ENCODE results near the gene AP1AR.

AP1AR gene

DNA sequence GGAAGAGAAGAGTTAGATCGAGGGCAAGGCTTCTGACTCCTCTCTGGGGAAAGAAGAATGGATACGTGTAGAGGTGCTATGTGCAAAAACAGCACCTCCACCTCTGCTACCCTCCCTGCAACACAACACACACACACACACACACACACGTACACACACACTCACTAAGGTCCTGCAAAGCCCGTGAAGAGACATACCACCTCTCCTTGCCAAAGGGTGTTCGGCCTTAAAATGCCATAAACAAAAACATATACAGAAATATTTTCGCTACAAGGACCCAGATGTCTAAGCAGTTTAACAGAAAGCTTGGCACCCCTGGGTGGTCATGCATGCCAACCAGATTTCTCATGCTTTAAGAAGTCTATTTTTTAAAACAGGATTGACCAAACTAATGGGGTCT is 52.6 kb downstream of the AP1AR start:
- no peak overlapping the region for H3K14ac ChIP-seq (ENCODE audit: low read length in 2 of 2)
- H2BK5ac ChIP-seq (ENCODE audit: low read depth, low read length, poor library complexity, severe bottlenecking) = no peak overlapping the region
- no peaks in the 10 kb centered on the region for H3K36me3 ChIP-seq (ENCODE audit: control insufficient read depth in 1 of 2, insufficient read depth in 2 of 2, low read depth in 1 of 2, low read length in 2 of 2)
- 47% methylated on average over 5 of the region's 6 CpGs for WGBS
- H2BK120ac ChIP-seq (ENCODE audit: low read depth, low read length) = no peak overlapping the region
- H3K4me2 ChIP-seq (ENCODE audit: low read length, poor library complexity, severe bottlenecking) = peak overlapping the region; percentile 82
- H3K23ac ChIP-seq (ENCODE audit: low read length in 2 of 2) = no peak overlapping the region
- H4K91ac ChIP-seq (ENCODE audit: low read length) = no peak overlapping the region
- DNase-seq = peak; percentile 30
- no peaks in the 10 kb centered on the region for H3K9me3 ChIP-seq (ENCODE audit: control insufficient read depth, low read length)
- no peak overlapping the region for H2AK5ac ChIP-seq (ENCODE audit: low read length, severe bottlenecking)
- peaks cover 9% of the 10 kb centered on the region for H3K4me1 ChIP-seq (ENCODE audit: control insufficient read depth, insufficient read depth, low read depth, low read length)
- peaks cover 14% of the 10 kb centered on the region for H3K79me1 ChIP-seq (replicated peaks; ENCODE audit: low read length, poor library complexity, severe bottlenecking)
- H3K18ac ChIP-seq (ENCODE audit: low read depth in 1 of 2, low read length in 2 of 2) = peak overlapping the region in 1 of 2 experiments; percentile 48
- H3K27ac ChIP-seq (ENCODE audit: low read length, poor library complexity, severe bottlenecking) = peak overlapping the region; percentile 25
- peak overlapping the region in 1 of 2 experiments; percentile 91 for H3K4me3 ChIP-seq (ENCODE audit: insufficient read depth in 1 of 2, low read depth in 1 of 2, low read length in 2 of 2)
- no peak overlapping the region for H3K4ac ChIP-seq (ENCODE audit: low read depth in 1 of 2, low read length in 2 of 2)
- no peak overlapping the region for H2AFZ ChIP-seq (ENCODE audit: low read depth, low read length)
- H2BK12ac ChIP-seq (ENCODE audit: low read length in 2 of 2) = no peak overlapping the region
- H2BK15ac ChIP-seq (ENCODE audit: low read depth, poor library complexity, severe bottlenecking) = no peak overlapping the region
- no peak overlapping the region for H4K8ac ChIP-seq (ENCODE audit: low read length)
- H3K27me3 ChIP-seq (ENCODE audit: control insufficient read depth in 1 of 2, insufficient read depth in 1 of 2, low read length in 2 of 2) = no peaks in the 10 kb centered on the region
- peak overlapping the region; percentile 86 for H3K9ac ChIP-seq (ENCODE audit: low read length)

DNA sequence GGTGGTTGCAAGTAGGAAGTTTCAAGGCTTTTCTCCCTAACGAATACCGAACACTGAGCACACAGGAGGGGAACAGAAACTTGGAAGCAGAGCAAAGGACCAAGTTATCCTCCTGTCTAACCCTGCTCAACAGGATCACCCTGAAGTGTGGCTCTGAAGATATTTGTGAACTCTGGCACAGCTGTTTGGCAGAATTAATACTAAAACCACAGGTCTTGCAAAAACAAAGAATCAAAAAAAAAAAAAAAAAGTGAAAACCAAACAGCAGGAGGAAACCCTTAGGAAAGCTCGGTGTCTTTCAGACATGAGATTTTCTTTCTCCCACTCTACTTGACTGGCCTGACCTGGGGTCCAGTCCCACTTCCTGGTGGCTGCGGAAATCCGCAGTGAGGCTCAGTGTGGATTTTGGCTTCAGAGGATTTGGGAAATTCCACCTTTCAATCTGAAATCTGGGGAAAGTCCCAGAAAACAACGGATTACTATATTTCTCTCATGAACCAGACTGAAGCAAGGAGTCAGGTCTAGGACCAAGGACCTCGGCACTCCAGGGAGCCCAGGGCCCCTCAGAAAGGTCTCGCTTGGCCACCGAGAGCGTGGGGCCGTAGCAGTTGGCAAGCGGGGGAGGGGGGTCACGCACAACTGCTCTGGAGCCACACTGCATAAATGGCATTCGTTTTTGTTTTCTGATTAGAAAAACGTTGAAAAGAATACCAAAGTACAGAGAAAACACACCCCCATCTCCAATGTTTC is 53.2 kb downstream of the AP1AR start:
- peak overlapping the region; percentile 86 for H3K9ac ChIP-seq (ENCODE audit: low read length)
- H3K27ac ChIP-seq (ENCODE audit: low read length, poor library complexity, severe bottlenecking) = peak overlapping the region; percentile 50
- WGBS = 12% methylated on average over 12 of the region's 15 CpGs
- H3K4me3 ChIP-seq (ENCODE audit: insufficient read depth in 1 of 2, low read depth in 1 of 2, low read length in 2 of 2) = peak overlapping the region; percentile 64 to 91
- peak overlapping the region in 1 of 2 experiments; percentile 89 for H3K23ac ChIP-seq (ENCODE audit: low read length in 2 of 2)
- peak; percentile 46 for DNase-seq
- H2AK5ac ChIP-seq (ENCODE audit: low read length, severe bottlenecking) = no peak overlapping the region
- no peak overlapping the region for H2BK120ac ChIP-seq (ENCODE audit: low read depth, low read length)
- H3K18ac ChIP-seq (ENCODE audit: low read depth in 1 of 2, low read length in 2 of 2) = peak overlapping the region in 1 of 2 experiments; percentile 67
- peak overlapping the region; percentile 82 for H3K4me2 ChIP-seq (ENCODE audit: low read length, poor library complexity, severe bottlenecking)
- H2BK5ac ChIP-seq (ENCODE audit: low read depth, low read length, poor library complexity, severe bottlenecking) = no peak overlapping the region
- no peak overlapping the region for H2BK15ac ChIP-seq (ENCODE audit: low read depth, poor library complexity, severe bottlenecking)
- no peak overlapping the region for H4K91ac ChIP-seq (ENCODE audit: low read length)
- peak overlapping the region in 1 of 2 experiments; percentile 96 for H3K14ac ChIP-seq (ENCODE audit: low read length in 2 of 2)
- H3K9me3 ChIP-seq (ENCODE audit: control insufficient read depth, low read length) = no peaks in the 10 kb centered on the region
- H3K79me1 ChIP-seq (replicated peaks; ENCODE audit: low read length, poor library complexity, severe bottlenecking) = peaks cover 14% of the 10 kb centered on the region
- H3K4me1 ChIP-seq (ENCODE audit: control insufficient read depth, insufficient read depth, low read depth, low read length) = peaks cover 9% of the 10 kb centered on the region
- peak overlapping the region; percentile 76 for H4K8ac ChIP-seq (ENCODE audit: low read length)
- no peaks in the 10 kb centered on the region for H3K27me3 ChIP-seq (ENCODE audit: control insufficient read depth in 1 of 2, insufficient read depth in 1 of 2, low read length in 2 of 2)
- H3K4ac ChIP-seq (ENCODE audit: low read depth in 1 of 2, low read length in 2 of 2) = no peak overlapping the region
- no peaks in the 10 kb centered on the region for H3K36me3 ChIP-seq (ENCODE audit: control insufficient read depth in 1 of 2, insufficient read depth in 2 of 2, low read depth in 1 of 2, low read length in 2 of 2)
- H2BK12ac ChIP-seq (ENCODE audit: low read length in 2 of 2) = no peak overlapping the region
- no peak overlapping the region for H2AFZ ChIP-seq (ENCODE audit: low read depth, low read length)

DNA sequence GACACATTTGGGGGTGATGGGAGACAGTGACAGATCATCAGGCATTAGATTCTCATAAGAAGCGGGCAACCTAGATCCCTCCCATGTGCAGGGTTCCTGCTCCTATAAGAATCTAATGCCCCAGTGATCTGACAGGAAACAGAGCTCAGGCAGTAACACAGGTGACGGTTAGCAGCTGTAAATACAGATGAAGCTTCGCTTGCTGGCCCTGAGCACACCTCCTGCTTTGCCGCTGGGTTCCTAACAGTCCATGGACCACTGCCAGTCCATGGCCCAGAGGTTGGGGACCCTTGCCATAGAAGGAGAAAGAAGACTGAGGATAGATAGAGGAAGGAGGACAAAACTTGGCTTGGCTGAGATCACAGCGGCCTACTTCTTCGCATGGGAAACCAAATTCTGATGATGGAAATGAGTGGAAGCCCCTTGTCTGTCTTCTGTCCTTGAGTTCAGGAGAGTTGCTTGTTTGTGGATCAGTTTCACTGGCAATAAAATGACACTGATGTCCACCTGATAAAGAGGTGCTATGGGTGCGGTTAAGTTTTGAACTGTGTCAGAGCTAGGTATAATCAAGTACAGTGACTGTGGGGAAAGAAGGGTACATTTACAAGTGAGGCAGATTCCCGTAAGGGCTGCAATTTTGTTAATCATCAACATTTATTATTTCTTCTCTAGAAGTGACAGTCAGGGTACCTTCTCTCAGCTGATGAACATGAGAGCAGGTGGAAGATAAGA is 55.8 kb downstream of the AP1AR start:
- peaks cover 9% of the 10 kb centered on the region for H3K4me1 ChIP-seq (ENCODE audit: control insufficient read depth, insufficient read depth, low read depth, low read length)
- no peak overlapping the region for H3K14ac ChIP-seq (ENCODE audit: low read length in 2 of 2)
- H3K4ac ChIP-seq (ENCODE audit: low read depth in 1 of 2, low read length in 2 of 2) = no peak overlapping the region

DNA sequence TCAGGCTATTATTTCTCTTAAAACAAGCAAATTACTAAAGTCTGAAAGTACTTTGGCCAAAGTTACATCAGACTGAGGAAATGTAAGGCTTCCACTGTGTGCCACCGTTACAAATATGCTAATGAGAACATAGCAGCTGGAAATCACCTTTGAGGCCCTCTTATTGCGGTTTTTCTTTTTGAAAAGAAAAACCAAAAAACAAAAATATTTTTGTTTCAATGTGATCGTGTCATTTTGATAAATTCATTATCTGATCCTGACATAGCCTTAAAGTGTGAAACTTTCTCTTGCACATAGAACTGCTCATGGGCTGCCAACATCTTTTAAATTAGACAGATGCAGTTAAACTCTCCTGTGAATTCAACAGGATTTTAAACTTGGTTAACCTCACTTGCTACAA is 56.9 kb downstream of the AP1AR start:
- Histone ChIP-seq H2BK5ac (ENCODE audit: low read depth, low read length, poor library complexity, severe bottlenecking) (no peak overlapping the region), H4K91ac (ENCODE audit: low read length) (no peak overlapping the region), H3K27me3 (ENCODE audit: control insufficient read depth in 1 of 2, insufficient read depth in 1 of 2, low read length in 2 of 2) (no peaks in the 10 kb centered on the region), H3K23ac (ENCODE audit: low read length in 2 of 2) (no peak overlapping the region), H3K4me2 (ENCODE audit: low read length, poor library complexity, severe bottlenecking) (no peak overlapping the region), H3K4me1 (ENCODE audit: control insufficient read depth, insufficient read depth, low read depth, low read length) (peaks cover 9% of the 10 kb centered on the region), H3K9ac (ENCODE audit: low read length) (no peak overlapping the region), H4K8ac (ENCODE audit: low read length) (no peak overlapping the region), H3K14ac (ENCODE audit: low read length in 2 of 2) (no peak overlapping the region), H3K79me1 (replicated peaks; ENCODE audit: low read length, poor library complexity, severe bottlenecking) (peaks cover 1% of the 10 kb centered on the region), H2AK5ac (ENCODE audit: low read length, severe bottlenecking) (no peak overlapping the region), H3K27ac (ENCODE audit: low read length, poor library complexity, severe bottlenecking) (no peak overlapping the region), H3K4ac (ENCODE audit: low read depth in 1 of 2, low read length in 2 of 2) (no peak overlapping the region), H3K36me3 (ENCODE audit: control insufficient read depth in 1 of 2, insufficient read depth in 2 of 2, low read depth in 1 of 2, low read length in 2 of 2) (no peaks in the 10 kb centered on the region), H2AFZ (ENCODE audit: low read depth, low read length) (no peak overlapping the region), H3K4me3 (ENCODE audit: insufficient read depth in 1 of 2, low read depth in 1 of 2, low read length in 2 of 2) (no peak overlapping the region), H3K9me3 (ENCODE audit: control insufficient read depth, low read length) (no peaks in the 10 kb centered on the region), H3K18ac (ENCODE audit: low read depth in 1 of 2, low read length in 2 of 2) (no peak overlapping the region), H2BK15ac (ENCODE audit: low read depth, poor library complexity, severe bottlenecking) (no peak overlapping the region), H2BK120ac (ENCODE audit: low read depth, low read length) (no peak overlapping the region), H2BK12ac (ENCODE audit: low read length in 2 of 2) (no peak overlapping the region)
- no peak for DNase-seq
- WGBS = 85% methylated on average over 3 of the region's 3 CpGs

More for the DNA sequence above, 55.8 kb downstream of the AP1AR start:
- Histone ChIP-seq H2AK5ac (ENCODE audit: low read length, severe bottlenecking) (no peak overlapping the region), H3K9me3 (ENCODE audit: control insufficient read depth, low read length) (no peaks in the 10 kb centered on the region), H3K27ac (ENCODE audit: low read length, poor library complexity, severe bottlenecking) (no peak overlapping the region), H4K91ac (ENCODE audit: low read length) (no peak overlapping the region), H3K4me3 (ENCODE audit: insufficient read depth in 1 of 2, low read depth in 1 of 2, low read length in 2 of 2) (no peak overlapping the region), H2BK15ac (ENCODE audit: low read depth, poor library complexity, severe bottlenecking) (no peak overlapping the region), H3K23ac (ENCODE audit: low read length in 2 of 2) (no peak overlapping the region), H3K36me3 (ENCODE audit: control insufficient read depth in 1 of 2, insufficient read depth in 2 of 2, low read depth in 1 of 2, low read length in 2 of 2) (no peaks in the 10 kb centered on the region), H2BK5ac (ENCODE audit: low read depth, low read length, poor library complexity, severe bottlenecking) (no peak overlapping the region), H4K8ac (ENCODE audit: low read length) (no peak overlapping the region), H3K27me3 (ENCODE audit: control insufficient read depth in 1 of 2, insufficient read depth in 1 of 2, low read length in 2 of 2) (no peaks in the 10 kb centered on the region), H3K4me2 (ENCODE audit: low read length, poor library complexity, severe bottlenecking) (no peak overlapping the region), H3K9ac (ENCODE audit: low read length) (no peak overlapping the region), H2AFZ (ENCODE audit: low read depth, low read length) (no peak overlapping the region), H3K18ac (ENCODE audit: low read depth in 1 of 2, low read length in 2 of 2) (no peak overlapping the region), H2BK120ac (ENCODE audit: low read depth, low read length) (no peak overlapping the region), H2BK12ac (ENCODE audit: low read length in 2 of 2) (no peak overlapping the region), H3K79me1 (replicated peaks; ENCODE audit: low read length, poor library complexity, severe bottlenecking) (peaks cover 8% of the 10 kb centered on the region)
- no peak for DNase-seq
- 98% methylated on average over 7 of the region's 8 CpGs for WGBS

All from mesenchymal stem cell (in vitro differentiated cells and primary cell).